Esophagus muscularis mucosa (tissue), 4 donors: ENCODE data around the gene OGFOD3. TPM values are rescaled to one million over a fixed set of nuclear protein-coding genes. Genes with fewer than 3 reads are reported as not detected.

ENCODE experiments used
- DNase-seq: peaks from one replicate; pipeline ENCODE4 v3.0.0-alpha.2; 2017; ENCODE audit errors: extremely low spot score
- H3K27ac ChIP-seq, 4 donors: fragments of 200-600 bp; sonication (generic); replicated peaks in 1 of 4; 1 replicate in 3 of 4; 2 replicates in 1 of 4; pipeline ENCODE4 v1.5.1; 2016 to 2019; ENCODE audit warnings: mild to moderate bottlenecking in 1 of 4
- H3K27me3 ChIP-seq, 4 donors: fragments of 200-600 bp; sonication (generic); one replicate each; pipeline versions ENCODE4 v1.5.1 to v1.6.0; 2016 to 2019
- H3K36me3 ChIP-seq, 4 donors: fragments of 200-600 bp; sonication (generic); one replicate each; pipeline ENCODE4 v1.5.1; 2016 to 2019
- H3K4me1 ChIP-seq, 4 donors: fragments of 200-600 bp; sonication (generic); one replicate each; pipeline ENCODE4 v1.5.1; 2016 to 2019
- H3K4me3 ChIP-seq, 4 donors: fragments of 200-600 bp; sonication (generic); 1 replicate in 2 of 4; 2 replicates in 2 of 4; pipeline ENCODE4 v1.5.1; 2016 to 2019; ENCODE audit warnings: mild to moderate bottlenecking in 4 of 4, moderate library complexity in 1 of 4
- H3K9me3 ChIP-seq, 4 donors: fragments of 200-600 bp; sonication (generic); 1 replicate in 3 of 4; 2 replicates in 1 of 4; pipeline ENCODE4 v1.5.1; 2016 to 2019
- EP300 ChIP-seq: sonication (generic); formaldehyde crosslinking; IDR thresholded peaks from one replicate; pipeline ENCODE4 v1.6.1; 2017; ENCODE audit warnings: antibody characterized with exemption
- POLR2A ChIP-seq: fragments of 450-650 bp; IDR thresholded peaks from one replicate; pipeline ENCODE4 v1.6.1; 2017; ENCODE audit warnings: antibody characterized with exemption, moderate library complexity, mild to moderate bottlenecking, low read depth
- POLR2AphosphoS5 ChIP-seq, 2 donors: sonication (generic); formaldehyde crosslinking; IDR thresholded peaks; one replicate each; pipeline ENCODE4 v1.6.1; 2017; ENCODE audit warnings: antibody characterized with exemption in 2 of 2
- WGBS: methylation state at CpG from one replicate; pipeline ENCODE4 v1.1.5; 2018; 5-methylcytosine and 5-hydroxymethylcytosine counted together
- intact Hi-C: fragments of 100-400 bp; cut with DNase I; formaldehyde crosslinking; loops from one replicate; pipeline ENCODE4 v1.15.1; 2023
- total RNA-seq, 4 donors: library from RNA; depleted of rRNA; stranded (reverse); fragments of >200 nt; gene quantifications; one replicate each; pipeline versions ENCODE4 v1.1.0 to v1.2.1, GENCODE V29; 2016
- TF ChIP-seq, protein P1 (sequence below), 3 experiments: fragments of 200-600 bp in 2 of 3; fragments of 450-650 bp in 1 of 3; sonication (generic) in 2 of 3; IDR thresholded peaks; one replicate each; pipeline ENCODE4 v1.5.1; 2017 to 2019; ENCODE audit warnings: antibody characterized with exemption in 3 of 3, mild to moderate bottlenecking in 2 of 3, moderate library complexity in 1 of 3

OGFOD3 gene
- total RNA-seq, 4 donors from 2014 or later, result 21.6 to 35.3 (median 28.5) TPM

DNA sequence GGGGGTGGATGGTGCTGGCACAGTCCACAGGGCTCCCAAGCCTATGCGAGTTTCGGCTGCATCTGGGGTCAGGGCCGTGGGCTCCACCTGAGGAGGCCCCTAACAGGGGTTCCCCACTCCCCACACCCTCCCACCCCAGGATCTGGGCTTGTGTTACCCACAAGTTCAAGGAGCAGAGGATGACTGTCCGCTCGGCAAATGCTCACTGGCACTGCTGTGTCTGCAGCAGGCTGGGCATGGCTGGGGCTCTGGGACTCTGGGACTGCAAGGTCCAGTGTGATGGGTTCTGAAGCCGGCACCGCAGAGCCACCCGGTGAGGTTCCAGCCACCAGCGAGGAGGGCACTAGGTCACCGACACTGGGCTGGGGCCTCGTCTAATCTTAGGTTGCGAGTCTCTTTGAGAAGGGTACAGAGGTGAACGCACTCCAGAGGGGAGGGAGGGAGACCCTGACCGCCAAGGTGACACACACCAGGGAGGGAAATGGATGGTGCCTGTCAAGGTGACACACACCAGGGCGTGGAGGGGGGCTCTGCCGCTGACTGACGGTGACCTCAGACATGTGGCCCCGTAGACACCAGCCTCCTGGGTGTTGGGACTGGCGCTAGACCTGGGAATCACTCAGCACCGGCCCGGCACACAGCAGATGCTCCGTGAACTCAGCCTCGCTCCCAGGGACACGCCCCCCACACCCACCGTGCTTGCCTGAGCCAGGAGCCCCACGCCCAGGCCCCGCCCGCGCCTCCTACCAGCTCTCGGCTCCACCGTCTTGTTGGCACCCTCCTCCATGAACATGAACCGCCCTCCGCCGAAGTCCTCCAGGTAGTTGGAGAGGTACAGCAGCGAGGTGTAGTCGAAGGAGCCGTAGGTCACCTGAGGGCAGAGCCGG lies 20.7 kb downstream of the OGFOD3 start:
- Histone ChIP-seq H3K36me3 (peaks cover 8 to 80% (median 42%) of the 10 kb centered on the region in 4 donors), H3K4me1 (peaks cover 5 to 37% (median 22%) of the 10 kb centered on the region in 4 donors), H3K27me3 (no peaks in the 10 kb centered on the region), H3K9me3 (no peaks in the 10 kb centered on the region), H3K27ac (no peak overlapping the region), H3K4me3 (no peak overlapping the region)
- 87% methylated on average over 37 of the region's 38 CpGs for WGBS
- no peak for DNase-seq
- TF ChIP-seq, protein P1, sequence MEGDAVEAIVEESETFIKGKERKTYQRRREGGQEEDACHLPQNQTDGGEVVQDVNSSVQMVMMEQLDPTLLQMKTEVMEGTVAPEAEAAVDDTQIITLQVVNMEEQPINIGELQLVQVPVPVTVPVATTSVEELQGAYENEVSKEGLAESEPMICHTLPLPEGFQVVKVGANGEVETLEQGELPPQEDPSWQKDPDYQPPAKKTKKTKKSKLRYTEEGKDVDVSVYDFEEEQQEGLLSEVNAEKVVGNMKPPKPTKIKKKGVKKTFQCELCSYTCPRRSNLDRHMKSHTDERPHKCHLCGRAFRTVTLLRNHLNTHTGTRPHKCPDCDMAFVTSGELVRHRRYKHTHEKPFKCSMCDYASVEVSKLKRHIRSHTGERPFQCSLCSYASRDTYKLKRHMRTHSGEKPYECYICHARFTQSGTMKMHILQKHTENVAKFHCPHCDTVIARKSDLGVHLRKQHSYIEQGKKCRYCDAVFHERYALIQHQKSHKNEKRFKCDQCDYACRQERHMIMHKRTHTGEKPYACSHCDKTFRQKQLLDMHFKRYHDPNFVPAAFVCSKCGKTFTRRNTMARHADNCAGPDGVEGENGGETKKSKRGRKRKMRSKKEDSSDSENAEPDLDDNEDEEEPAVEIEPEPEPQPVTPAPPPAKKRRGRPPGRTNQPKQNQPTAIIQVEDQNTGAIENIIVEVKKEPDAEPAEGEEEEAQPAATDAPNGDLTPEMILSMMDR (IDR thresholded peaks at IDR 0.05), result no peak
- TF ChIP-seq POLR2A (no peak), EP300 (no peak), POLR2AphosphoS5 (IDR thresholded peaks at IDR 0.05) (no peak)
- intact Hi-C loops, result no loop called here

DNA sequence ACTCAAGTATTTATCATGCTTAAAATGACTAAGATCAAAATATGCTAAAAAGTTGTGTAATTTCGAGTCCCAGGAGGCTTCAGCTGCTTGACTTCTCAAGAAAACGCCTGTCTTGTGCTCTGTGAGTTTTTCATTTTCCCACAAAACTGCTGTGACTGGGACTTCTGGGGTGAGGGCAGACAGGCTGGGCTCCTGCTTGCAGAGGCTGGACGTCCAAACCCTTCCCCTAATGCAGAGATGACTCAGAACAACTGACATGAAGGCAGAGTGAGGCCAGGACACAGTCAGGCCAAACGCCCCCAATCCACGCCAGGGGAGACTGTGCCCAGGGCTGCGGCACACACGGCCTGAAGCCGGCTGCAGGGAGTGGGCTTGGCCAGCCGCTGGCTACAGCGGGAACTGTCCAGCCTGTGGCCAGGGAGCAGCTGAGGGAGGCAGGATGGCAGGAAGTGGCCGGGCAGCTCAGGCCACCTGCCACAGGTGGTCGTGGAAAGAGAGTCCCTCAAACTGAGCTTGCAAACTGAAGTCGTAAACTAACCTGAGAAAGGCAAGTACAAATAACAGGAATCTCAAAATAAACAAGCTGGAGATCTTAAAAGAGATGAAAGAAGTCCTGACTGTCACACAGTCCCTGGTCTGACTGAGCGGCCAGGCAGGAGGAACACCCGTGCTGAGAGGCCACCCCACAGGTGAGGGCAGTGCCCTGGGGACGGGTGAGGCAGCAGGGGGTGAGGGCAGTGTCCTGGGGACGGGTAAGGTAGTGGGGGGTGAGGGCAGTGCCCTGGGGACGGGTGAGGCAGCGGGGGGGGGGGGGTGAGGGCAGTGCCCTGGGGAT lies 21.6 kb downstream of the OGFOD3 start:
- H3K9me3 ChIP-seq, result no peaks in the 10 kb centered on the region
- intact Hi-C loops, result no loop called here
- DNase-seq, result no peak
- no peak overlapping the region for H3K4me3 ChIP-seq
- TF ChIP-seq POLR2AphosphoS5 (IDR thresholded peaks at IDR 0.05), result no peak
- TF ChIP-seq, protein P1 (IDR thresholded peaks at IDR 0.05), result no peak
- TF ChIP-seq EP300, result no peak
- no peak for TF ChIP-seq POLR2A
- peak overlapping the region in 1 of 4 donors; percentile 33 for H3K27ac ChIP-seq
- peaks cover 0 to 80% (median 42%) of the 10 kb centered on the region in 4 donors for H3K36me3 ChIP-seq
- WGBS, result 59% methylated on average over 19 of the region's 19 CpGs
- H3K4me1 ChIP-seq, result peaks cover 5 to 37% (median 22%) of the 10 kb centered on the region in 4 donors
- no peaks in the 10 kb centered on the region for H3K27me3 ChIP-seq

DNA sequence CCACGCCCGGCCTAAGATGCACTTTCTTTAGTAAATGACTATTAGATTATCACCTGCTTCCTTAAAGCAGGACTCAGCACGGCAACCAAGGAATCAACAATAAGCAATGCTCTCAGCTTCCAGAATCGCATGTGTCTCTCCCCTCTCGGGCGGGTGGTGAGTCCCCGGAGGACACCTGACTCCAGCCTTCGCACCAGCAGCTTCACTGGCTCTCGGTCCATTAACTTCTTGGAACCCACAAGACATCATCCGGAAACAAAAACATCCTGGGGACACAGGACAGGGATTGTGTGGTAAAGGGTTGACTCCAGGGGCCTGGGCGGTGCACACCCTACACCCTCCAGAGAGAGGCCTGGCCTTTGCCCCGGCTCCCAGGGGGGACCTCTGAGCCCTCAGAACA lies 24.1 kb downstream of the OGFOD3 start:
- H3K36me3 ChIP-seq, result peaks cover 0 to 60% (median 35%) of the 10 kb centered on the region in 4 donors
- 90% methylated on average over 4 of the region's 12 CpGs for WGBS

DNA sequence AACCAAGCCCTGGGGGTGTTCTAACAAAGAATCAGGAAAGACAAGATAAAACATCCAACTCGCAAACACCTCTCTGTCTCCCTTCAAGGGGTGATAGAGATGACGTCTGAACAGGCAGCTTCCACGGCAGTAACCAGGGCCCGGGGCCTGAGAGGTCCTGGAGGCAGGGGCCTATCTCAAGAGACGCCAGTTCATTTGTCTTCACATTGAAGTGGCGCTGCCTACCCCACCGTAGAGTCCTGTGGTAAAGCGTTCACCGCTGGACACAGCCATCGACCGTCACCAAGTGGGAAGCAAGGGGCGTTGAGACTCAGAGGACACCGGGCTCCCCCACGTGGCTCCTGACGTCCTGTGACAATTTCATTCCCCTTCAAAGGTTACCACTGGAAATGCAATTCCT lies 25.4 kb downstream of the OGFOD3 start:
- Histone ChIP-seq H3K36me3 (peaks cover 0 to 51% (median 35%) of the 10 kb centered on the region in 4 donors), H3K4me3 (no peak overlapping the region), H3K9me3 (no peaks in the 10 kb centered on the region), H3K27me3 (peaks cover 0 to 3% (median 0%) of the 10 kb centered on the region in 4 donors), H3K27ac (no peak overlapping the region), H3K4me1 (peaks cover 0 to 14% (median 4%) of the 10 kb centered on the region in 4 donors)
- 84% methylated on average over 10 of the region's 15 CpGs for WGBS
- no peak for DNase-seq
- TF ChIP-seq POLR2A (no peak), EP300 (no peak), POLR2AphosphoS5 (IDR thresholded peaks at IDR 0.05) (no peak)
- TF ChIP-seq, protein P1 (IDR thresholded peaks at IDR 0.05), result no peak
- intact Hi-C loops, result no loop called here

More for the DNA sequence above, 24.1 kb downstream of the OGFOD3 start:
- TF ChIP-seq EP300 (no peak), POLR2A (no peak), POLR2AphosphoS5 (IDR thresholded peaks at IDR 0.05) (no peak)
- TF ChIP-seq, protein P1 (IDR thresholded peaks at IDR 0.05), result no peak
- intact Hi-C loops, result no loop called here
- no peak for DNase-seq
- peaks cover 2 to 22% (median 11%) of the 10 kb centered on the region in 4 donors for H3K4me1 ChIP-seq
- no peaks in the 10 kb centered on the region for H3K27me3 ChIP-seq
- no peak overlapping the region for H3K27ac ChIP-seq
- no peaks in the 10 kb centered on the region for H3K9me3 ChIP-seq
- no peak overlapping the region for H3K4me3 ChIP-seq
